ENCODE data around the gene MAN1B1.
A peak's percentile ranks its signal among the peaks of the same experiment; 100 is the strongest.

MAN1B1 gene

DNA sequence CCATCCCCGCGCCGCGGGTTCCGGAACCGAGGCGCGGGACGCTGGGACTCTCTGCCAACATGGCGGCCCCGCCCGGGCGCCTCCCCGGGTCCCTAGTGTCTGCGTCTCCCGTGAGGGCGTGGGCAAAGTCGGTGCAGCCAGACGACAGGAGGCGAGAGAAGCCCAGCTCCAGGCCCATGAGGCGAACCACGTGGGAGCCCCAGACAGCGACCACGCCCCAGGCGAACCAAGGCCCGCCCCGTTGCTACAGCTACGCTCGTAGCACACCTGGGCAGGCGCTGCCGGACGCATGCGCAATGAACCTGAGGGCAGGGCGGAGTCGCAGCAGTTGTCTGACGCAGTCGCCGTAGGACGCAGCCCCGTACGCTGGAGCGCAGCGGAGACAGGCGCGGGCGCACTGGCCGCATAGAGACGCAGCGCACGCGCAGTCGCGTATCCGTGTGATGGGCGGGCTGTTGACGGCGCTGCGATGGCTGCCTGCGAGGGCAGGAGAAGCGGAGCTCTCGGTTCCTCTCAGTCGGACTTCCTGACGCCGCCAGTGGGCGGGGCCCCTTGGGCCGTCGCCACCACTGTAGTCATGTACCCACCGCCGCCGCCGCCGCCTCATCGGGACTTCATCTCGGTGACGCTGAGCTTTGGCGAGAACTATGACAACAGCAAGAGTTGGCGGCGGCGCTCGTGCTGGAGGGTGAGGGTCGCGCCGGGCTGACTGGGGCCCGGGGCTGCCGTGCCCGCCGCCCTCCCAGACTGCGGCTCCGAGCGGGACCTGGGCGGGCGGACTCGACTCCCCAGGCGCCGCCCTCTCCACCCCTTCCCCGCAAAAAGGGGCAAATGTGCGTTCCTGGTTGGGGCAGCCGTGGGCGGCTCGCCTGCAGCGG is at the start of gene MAN1B1:
MAN1B1 (plus strand) TSS at position 455 of the 878 bp plus-strand sequence; CDS start at position 470, 15 bp downstream.
- DNase-seq = peak; percentile 96

DNA sequence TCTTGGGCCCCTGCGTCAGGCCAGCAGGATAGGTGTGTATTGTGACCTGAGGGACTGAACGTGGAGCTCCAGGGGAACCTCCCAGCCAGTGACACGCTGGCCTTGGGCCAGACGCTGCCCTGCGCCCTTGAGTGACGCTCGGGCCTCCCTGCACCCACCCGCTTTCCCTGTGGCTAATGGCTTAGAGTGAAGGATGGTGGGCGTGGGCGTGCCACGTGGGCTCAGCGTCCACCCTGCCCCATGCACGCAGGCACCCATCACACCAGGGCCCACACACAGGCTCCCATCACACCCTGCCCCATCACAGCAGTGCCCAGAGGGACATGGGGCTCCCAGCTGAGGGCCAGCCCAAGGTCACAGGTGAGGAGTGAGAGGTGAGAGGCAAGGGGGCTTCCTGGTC is 49.8 kb upstream of the MAN1B1 start:
- no peak for DNase-seq

DNA sequence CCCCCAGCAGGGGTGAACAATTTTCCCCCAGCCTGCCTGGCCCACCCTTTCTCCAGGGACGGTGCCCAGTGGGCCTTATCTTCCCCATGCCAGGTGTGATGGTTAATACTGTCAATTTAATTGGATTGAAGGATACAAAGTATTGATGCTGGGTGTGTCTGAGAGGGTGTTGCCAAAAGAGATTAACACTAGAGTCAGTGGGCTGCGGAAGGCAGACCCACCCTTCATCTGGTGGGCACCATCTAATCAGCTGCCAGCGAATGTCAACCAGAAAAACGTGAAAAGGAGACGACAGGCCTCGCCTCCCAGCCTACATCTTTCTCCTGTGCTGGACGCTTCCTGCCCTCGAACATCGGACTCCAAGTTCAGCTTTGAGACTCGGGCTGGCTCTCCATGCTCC is 49.3 kb upstream of the MAN1B1 start:
- no peak for DNase-seq

DNA sequence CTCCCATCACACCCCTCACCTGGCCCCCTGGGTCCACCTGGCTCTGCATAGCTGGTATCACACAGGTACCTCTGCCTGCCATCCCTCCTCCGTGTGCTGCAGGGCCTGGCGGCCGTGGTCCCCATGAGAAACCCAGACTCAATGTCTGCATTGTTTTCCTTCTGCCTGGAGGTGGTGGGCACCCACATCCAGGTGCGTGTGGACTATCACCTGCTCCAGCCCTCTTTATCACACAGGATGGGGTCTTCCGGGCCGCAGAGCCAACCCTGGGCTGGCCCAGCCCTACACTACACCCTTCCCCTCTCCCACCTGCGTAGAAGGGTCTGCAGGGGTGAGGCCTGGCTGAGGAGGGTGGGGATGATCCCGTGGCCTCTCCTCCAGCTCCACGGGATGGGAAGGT is 47.9 kb upstream of the MAN1B1 start:
- DNase-seq = no peak

DNA sequence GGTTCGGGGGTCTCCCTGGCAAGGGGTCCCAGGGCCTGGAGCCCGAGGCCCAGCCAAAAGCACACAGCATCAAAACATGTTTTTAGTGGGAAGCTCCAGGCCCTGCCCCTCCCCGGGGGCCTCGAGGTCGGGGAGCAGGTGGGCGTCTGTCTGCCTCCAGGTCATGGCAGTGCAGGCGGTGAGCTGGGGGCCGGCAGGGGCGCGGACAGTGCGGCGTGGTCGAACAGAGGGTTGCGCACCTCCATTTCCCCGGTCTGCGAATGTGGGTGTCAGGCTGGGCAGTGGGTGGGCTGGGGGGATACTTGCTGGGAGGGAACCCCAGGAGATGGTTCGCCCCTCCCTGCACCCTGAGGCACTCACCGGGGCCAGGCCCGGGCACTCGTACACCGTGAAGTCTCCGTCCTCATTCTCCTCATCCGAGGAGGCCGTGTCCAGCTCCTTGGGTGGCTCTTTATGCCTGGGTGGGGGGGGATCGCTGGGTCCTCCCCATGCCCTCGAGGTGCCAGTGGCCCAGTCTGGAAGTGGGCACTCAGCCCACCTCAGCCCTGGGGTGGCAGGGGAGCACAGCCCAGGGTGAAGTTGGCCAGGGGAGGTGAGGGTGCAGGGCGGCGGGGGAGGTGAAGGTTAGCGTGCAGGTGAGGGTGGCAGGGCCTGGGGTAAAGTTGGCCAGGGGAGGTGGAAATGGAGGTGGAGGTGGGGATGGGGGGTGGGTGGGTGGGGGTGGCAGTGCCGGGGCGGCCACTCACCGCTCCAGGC is 47.0 kb upstream of the MAN1B1 start:
- no peak for DNase-seq

DNA sequence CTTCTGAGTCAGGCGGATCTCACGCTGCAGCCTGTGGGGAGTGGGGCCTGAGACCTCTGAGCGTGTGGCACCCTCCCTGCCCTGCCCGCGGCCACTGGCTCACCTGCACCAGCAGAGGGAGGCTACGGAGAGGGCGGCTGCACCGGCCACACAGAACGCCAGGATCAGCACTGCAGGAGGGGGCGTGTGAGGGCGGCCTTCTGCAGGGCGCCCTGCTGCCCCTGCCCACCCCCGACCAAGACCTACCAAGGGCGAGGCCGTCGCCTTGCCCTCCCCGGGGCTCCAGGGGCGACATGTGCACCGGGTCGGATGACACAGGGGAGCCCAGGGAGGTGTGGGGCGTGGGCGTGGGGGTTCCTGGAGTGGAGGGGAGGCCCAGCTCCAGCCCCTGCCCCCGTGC is 46.2 kb upstream of the MAN1B1 start:
- DNase-seq = no peak

DNA sequence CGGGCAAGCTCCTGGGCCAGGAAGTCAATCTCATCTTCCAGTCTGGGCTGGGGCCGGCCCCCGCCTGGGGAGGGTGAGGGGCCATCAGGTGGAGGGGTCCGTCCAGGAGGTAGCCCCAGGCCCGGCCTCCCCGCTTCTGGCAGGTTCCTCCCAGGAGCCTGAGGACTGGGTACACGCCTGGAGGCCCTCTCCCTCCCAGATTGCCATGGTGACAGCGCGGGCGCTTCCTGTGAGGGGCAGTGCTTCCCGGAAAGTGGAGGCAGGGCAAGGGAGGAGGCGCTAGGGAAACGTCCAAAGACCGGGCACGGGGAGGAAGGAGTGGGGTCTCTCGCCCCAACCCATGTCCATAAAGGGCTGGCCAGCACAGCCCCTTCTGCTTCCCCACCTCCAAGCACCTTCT is 45.7 kb upstream of the MAN1B1 start:
- no peak for DNase-seq

DNA sequence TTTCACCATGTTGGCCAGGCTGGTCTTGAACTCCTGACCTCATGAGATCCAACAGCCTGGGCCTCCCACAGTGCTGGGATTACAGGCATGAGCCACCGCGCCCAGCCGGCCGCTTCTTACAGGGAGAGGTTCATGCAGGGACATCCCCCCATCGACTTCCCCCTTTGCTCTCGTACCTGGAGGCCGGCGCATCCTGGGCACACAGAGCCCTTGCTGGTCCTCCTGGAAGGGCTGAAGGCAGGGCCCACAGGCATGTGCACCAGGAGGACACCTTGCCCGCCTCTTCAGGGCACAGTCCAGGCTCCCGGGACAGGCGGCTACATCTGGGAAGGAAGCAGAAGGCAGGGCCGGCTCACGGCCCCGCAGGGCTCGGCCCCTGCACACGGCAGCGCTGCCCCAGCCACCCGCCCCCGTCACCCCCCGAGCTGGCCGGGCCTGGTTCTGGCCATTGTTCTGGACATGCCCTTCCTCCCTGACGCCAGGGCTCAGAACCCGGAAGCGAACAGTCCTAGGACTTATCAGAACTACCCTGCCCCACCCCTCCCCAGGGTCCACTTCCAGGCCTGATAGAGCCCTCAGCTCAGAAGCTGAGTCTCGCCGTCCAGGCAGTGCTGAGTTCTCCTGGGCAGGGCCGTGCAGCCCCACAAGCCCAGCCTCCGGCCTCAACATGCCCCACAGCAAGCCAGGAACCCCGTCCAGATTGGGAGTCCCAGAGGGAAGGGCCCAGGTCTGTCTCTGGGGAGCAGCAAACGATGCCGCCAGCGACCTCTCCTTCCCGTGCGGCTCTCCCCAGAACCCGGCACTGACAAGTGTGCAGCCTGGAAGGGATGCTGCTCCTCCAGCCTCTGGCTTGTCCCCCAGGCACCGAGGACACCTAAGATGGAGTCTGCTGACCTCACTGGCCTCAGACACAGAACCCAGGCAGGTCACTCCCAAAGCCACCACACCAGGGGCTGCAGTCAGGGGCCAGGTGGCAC is 43.7 kb upstream of the MAN1B1 start:
- no peak for DNase-seq

DNA sequence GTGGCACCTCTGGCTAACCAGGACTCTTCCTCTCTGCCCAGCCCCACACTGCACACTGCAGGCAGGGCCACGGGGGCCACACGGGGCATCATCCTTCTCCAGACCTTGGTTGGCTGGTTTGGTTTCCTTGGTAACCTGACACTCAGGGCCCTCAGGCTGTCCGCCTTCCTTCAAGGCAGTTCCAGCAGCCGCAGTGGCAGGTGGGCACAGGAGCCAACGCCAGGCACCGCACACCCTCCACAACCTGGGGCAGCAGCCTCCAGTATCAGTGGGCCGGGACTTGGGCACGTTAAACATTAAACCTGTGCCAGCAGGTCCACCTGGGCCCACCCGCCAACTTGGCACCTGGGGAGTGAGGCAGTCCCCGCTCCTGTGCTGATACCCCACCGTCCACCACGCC is 42.7 kb upstream of the MAN1B1 start:
- no peak for DNase-seq

DNA sequence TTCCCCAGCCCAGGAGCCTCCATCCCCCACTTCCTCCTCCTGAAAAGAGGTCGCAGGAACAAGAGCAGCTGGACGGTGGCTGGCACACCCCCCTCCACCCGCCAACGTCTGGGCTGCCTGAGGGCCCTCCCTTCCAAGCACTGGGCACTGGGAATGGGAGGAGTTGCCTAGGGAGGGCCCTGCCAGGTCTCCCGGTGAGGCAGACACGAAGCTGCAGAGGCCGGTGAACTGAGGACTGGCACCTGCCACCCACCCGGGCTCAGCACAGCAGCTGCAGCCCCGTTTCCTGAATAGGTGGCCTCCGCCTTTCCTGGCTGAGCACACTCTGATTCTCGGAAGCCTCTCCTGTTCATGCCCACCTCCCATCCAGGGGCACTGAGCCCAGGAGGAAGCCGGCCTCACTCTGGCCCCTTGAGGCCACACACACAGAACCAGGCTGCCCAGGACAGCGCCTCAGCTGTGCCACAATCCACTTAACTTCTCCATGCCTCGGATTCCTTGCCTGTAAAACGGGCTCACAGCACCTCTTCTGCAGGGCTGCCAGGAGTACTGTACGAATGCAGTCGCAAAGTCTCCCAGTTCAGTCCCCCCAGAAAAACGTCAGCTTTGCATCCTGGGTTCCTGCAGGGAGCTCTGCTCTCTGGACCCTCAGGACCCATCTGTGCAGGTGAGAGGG is 42.1 kb upstream of the MAN1B1 start:
- peak; percentile 42 for DNase-seq

DNA sequence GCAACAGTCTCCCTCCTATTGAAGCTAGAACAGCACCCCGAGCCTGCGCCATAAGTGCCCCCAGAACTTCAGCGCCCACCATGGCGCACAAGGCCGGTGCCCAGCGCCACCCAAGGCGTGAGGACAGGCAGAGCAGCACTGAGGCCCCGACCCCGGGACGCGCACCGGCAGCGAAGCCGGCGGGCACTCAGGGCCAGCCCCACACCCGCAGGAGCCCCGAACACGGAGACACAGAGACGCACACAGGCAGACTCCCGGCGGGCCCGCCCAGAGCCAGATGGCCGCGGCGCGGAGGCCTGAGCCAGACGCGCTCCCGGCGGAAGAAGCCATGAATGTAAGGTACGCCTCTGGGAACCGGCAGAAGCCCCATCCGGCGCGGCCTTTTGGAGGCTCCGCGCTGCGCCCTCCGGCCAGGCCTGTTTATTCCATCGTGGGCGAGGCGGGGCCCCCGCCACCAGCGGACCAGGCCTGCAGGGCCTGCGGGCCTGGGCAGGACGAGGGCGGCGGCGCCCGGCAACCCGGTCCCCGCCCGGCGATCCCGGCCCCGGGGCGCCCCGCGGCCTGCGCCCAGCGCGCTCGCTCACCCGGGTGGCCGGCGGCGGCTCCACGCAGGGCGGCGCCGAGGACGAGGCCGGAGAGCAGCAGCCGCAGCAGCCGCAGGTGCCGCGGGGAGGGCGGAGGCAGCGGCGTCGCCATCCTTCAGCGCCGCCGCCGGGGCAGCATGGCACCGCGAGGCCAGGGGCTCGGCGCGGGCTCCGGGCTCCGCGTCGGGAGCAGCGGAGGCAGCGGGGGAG is 41.3 kb upstream of the MAN1B1 start:
- peak; percentile 8 for DNase-seq

DNA sequence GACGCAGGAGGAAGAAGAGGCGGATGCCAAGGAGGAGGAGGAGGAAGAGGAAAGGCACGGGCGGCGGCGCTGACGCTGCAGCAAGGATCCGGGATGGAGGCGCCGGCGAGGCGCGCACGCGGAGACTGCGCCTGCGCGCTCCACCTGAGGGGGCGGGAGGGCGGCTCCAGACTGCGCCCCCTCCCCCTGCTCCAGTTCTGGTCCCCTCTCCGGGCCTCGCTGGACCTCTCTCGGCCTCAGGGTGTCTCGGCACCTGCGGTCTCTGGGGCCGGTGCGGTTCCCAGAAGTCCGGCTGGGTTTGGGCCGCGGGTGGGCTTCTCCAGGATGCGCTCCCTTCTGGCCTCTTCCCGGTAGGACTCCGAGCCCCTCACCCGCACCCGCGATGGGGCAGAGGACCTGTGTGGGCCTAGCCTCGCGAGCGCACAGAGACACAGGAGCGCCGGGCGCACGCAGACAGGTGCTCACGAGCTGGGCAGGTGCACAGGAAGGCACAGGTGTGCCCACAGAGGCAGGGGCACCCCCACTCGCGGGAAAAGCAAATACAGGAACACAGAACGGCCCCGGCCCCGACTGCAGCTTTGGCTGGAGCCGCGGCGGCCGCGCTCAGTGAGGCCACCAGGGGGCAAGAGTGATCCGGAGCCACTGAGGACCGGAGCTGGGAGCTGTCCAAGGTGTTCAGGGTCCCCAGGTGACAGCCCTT is 40.5 kb upstream of the MAN1B1 start, which contains the start of gene NPDC1:
NPDC1 (minus strand) TSS at position 90 of the 700 bp plus-strand sequence. CDS start 188 bp downstream, outside the sequence.
- peak; percentile 67 for DNase-seq

DNA sequence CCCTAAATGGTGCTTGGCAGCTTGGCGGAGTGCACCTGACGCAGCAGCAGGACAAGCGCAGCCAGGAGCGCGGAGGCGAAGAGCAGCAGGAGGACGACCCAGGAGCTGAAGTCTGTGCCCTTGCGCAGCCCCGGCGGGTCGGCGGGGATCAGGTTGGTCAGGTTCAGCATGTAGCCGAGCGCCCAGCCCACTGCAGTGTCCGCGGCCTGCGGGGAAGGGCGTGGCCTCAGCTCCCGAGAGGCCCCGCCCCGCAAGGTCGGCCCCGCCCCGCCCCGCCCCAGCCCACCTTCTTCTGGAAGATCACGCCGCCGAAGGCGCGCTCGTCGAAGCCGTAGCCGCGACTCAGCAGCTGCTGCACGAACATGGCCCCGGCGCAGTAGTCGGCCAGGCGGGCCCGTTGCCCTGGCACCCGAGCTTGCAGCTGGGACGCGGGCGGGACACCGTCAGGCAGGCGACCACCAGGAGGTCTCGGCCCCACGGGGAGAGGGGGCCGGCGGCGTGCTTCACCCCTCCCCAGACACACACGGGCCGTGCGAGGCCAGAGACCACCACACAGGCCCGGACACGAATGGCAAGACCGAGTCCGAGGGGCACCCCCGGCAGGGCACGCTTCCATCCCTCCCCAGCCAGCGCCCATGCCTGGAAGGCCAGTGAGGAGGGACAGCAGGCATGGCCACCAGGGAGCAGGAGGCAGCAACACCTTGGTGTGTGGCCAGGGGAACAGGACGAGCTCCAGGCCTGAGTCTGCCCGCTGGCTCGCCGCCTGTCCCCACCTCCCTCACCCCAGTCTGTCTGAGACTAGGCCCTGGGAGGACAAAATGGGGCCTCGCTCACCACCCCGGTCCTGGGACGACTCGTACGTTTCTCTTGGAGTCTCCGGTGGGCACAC is 37.9 kb upstream of the MAN1B1 start:
- no peak for DNase-seq

DNA sequence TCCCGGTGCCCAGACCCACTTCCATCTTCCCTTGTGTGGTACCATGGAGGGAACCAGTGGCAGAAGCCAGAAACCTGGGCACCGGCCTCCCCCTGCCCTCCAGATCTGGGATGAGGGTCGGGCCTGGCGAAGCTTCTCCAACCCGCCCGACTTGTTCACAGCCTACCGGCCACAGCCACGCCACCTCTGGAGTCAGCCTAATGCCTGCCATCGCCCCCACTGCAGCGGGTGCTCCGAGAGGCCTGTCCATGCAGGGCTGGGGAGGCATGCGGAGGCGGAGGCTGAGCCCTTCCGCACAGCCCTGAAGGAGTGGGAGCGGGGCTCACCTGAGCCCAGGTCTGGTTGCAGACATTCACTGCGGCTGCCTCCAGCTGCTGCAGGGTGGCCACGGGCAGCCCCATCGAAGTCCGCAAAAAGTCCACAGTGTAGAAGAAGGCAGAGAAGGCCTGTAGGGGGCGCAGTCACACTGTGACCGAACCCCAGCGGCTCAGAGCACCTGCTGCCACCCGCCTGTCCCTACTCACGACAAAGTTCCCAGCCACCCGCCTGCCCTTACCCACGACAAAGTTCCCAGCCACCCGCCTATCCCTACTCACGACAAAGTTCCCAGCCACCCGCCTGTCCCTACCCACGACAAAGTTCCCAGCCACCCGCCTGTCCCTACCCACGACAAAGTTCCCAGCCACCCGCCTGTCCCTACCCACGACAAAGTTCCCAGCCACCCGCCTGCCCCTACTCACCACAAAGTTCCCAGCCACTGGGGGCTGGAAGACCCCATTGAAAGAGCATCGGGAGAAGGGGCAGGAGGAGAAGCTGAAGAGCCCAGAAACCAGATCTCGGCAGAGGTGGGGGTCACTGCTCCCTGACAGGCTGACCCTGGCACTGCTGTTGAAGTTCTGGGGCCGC is 37.0 kb upstream of the MAN1B1 start:
- peak; percentile 30 for DNase-seq

DNA sequence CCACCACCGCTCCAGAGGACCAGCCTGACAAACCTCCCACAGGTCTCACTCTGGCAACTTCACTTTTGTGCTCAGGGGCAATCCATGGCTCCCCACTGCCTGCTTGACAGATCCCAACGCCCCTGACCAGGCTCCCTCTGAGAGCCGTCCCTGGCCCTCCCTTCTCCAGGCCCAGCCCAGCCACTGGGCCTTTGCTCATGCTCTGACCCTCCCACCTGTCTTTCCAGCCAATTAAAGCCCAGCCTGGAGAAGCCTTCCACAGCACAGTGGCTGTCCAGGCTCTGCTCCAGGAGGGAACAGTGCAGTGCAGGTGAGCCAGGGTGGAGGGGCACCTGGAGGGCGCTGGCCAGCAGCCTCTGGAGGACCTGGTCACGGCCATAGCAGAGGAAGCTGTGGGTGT is 36.2 kb upstream of the MAN1B1 start:
- no peak for DNase-seq

DNA sequence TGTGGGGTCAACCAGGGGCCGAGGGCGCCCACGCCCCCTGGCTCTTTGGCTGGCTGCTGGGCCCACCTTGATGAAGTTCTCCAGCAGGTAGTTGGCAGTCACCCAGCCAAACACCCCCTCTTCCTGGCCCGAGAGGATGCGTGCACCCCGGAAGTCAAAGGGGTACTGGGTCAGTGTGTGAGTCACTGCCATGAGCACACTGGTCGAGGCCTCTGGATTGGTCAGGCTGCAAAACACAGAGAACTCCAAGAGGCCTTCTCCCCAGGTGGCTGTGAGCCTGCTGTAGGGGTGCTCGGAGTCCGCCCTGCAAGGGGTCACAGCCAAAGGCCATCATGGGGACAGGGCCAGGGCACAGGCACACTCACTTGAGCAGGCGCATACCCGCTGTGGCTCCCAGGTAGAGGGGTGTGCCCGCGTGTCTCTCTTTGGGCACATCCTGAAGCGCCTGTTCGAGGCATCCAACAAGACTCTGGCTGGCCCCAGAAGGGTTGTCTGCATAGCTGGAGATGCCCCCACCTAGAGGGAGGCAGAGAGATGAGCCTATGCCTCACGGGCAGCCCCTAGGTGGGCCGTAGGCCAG is 35.5 kb upstream of the MAN1B1 start:
- DNase-seq = no peak

DNA sequence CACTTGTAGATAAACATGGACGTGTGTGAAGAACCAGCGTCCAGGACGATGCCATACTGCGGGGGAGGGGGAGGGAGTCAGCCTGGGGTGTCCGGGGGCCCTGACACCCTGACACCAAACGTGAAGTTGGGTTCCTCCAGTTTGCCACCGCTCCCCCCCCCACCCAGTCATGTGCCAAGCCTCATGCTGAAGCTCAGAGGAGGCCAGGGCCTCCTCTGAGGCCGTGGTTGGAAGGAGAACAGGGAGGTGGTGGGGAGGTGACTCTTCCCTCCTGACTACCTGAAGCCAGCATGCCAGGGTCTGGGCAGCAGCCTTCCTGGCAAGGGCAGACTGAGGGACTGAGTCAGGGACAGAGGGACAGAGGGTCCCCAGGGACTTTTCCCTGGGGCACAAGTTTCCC is 34.5 kb upstream of the MAN1B1 start:
- no peak for DNase-seq
